Progenitor cell of endocrine pancreas (in vitro differentiated cells): ENCODE measurements around the gene IGSF5. TPM values are rescaled to one million over a fixed set of nuclear protein-coding genes. Genes with fewer than 3 reads are reported as not detected.
"Not testable (repeated sequence)": the region's sequence is repeated elsewhere in the genome, so short reads cannot be mapped to it uniquely, and the experiment has no call there.

ENCODE experiments used
- DNase-seq: peaks from one replicate; pipeline ENCODE4 v3.0.0; 2021; ENCODE audit warnings: low spot score; ENCODE audit not compliant: unreplicated experiment
- H3K27ac Mint-ChIP-seq: 2 replicates; pipeline ENCODE4 v1.8.0; 2021; ENCODE audit warnings: mild to moderate bottlenecking, moderate library complexity, mixed read lengths
- H3K27me3 Mint-ChIP-seq: 2 replicates; pipeline ENCODE4 v1.8.0; 2021; ENCODE audit warnings: mixed read lengths
- H3K36me3 Mint-ChIP-seq: 2 replicates; pipeline ENCODE4 v1.8.0; 2022; ENCODE audit warnings: mixed read lengths; ENCODE audit not compliant: insufficient read depth
- H3K4me1 Mint-ChIP-seq: 2 replicates; pipeline ENCODE4 v1.8.0; 2021; ENCODE audit warnings: low read depth, mixed read lengths
- H3K4me3 Mint-ChIP-seq: 2 replicates; pipeline ENCODE4 v1.8.0; 2021; ENCODE audit warnings: low read depth, mild to moderate bottlenecking, moderate library complexity, mixed read lengths
- H3K9me3 Mint-ChIP-seq: 2 replicates; pipeline ENCODE4 v1.8.0; 2021; ENCODE audit warnings: low read depth, mixed read lengths
- CTCF ChIP-seq: fragments of 200-600 bp; sonication (generic); IDR thresholded peaks from one replicate; pipeline ENCODE4 v1.5.0; 2021; ENCODE audit warnings: antibody characterized with exemption, mild to moderate bottlenecking; ENCODE audit not compliant: unreplicated experiment
- total RNA-seq: library from RNA; stranded (reverse); gene quantifications from 2 replicates; pipeline ENCODE4 v1.2.1, GENCODE V29; 2021

Gene IGSF5
- total RNA-seq, 1 donor from 2014 or later, result 0.22 TPM

GRCh38 chr21:39738566-39738965 is 6.4 kb upstream of the IGSF5 start:
- Mint-ChIP-seq H3K4me3 (no peak overlapping the region), H3K27ac (no peak overlapping the region), H3K4me1 (peaks cover 4% of the 10 kb centered on the region), H3K9me3 (no peaks in the 10 kb centered on the region), H3K36me3 (no peaks in the 10 kb centered on the region), H3K27me3 (no peaks in the 10 kb centered on the region)
- TF ChIP-seq CTCF, result no peak
- no peak for DNase-seq

DNA sequence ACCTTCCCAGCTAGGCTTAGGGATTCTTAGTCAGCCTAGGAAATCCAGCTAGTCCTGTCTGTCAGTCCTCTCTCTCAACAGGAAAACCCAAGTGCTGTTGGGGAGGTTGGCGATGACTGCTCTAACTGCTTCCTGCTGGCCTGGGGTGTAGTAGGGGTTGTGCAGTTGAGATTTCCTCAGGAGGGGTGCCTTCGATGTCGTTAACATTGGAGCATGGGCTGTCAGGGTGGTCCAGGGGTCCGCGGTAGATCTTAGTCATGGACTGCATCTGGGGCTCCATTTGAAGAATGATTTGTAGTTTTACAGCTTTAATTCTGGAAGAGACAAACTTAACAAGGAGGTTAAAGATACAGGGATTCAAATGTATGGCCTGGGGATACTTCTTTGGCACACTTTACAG is 5.5 kb upstream of the IGSF5 start:
- H3K36me3 Mint-ChIP-seq, H3K27me3 Mint-ChIP-seq, H3K4me3 Mint-ChIP-seq, DNase-seq, H3K4me1 Mint-ChIP-seq, H3K27ac Mint-ChIP-seq, H3K9me3 Mint-ChIP-seq: not testable (repeated sequence)

- not testable (repeated sequence) for H3K9me3 Mint-ChIP-seq, DNase-seq, H3K4me1 Mint-ChIP-seq, H3K36me3 Mint-ChIP-seq, H3K27me3 Mint-ChIP-seq, H3K4me3 Mint-ChIP-seq, H3K27ac Mint-ChIP-seq
These were observed 2.4 kb upstream of the IGSF5 start for GRCh38 chr21:39742561-39742960.

GRCh38 chr21:39745332-39745731 is 349 bp downstream of the IGSF5 start:
- DNase-seq, H3K4me1 Mint-ChIP-seq, H3K36me3 Mint-ChIP-seq, H3K27ac Mint-ChIP-seq, H3K9me3 Mint-ChIP-seq, H3K27me3 Mint-ChIP-seq, H3K4me3 Mint-ChIP-seq: not testable (repeated sequence)

DNA sequence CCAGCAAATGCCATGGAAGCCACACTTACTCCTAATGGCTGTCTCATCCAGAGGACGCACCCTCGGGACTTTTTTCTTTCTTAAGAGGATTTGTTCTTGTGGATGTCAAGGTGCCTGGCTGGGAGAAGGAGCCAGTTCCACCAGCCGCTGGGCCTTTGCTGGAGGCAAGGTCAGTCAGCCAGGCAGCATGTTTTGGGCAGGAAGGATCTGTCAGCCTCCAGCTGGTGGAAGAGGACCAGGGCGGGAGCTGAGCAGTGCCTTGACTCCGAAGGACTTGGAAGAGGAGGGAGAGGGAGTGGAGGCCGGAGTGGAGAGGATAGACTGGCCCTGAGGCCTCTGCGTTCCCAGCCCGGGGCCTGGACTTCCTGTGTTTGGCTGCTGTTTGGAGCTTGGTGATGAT is 5.7 kb downstream of the IGSF5 start:
- no peaks in the 10 kb centered on the region for H3K27me3 Mint-ChIP-seq
- H3K4me3 Mint-ChIP-seq, result no peak overlapping the region
- H3K27ac Mint-ChIP-seq, result no peak overlapping the region
- TF ChIP-seq CTCF, result no peak
- peaks cover 13% of the 10 kb centered on the region for H3K9me3 Mint-ChIP-seq
- H3K36me3 Mint-ChIP-seq, result no peaks in the 10 kb centered on the region
- no peaks in the 10 kb centered on the region for H3K4me1 Mint-ChIP-seq
- no peak for DNase-seq

GRCh38 chr21:39754811-39755210 is 9.8 kb downstream of the IGSF5 start:
- H3K9me3 Mint-ChIP-seq, result peaks cover 13% of the 10 kb centered on the region
- H3K27me3 Mint-ChIP-seq, result no peaks in the 10 kb centered on the region
- no peak overlapping the region for H3K27ac Mint-ChIP-seq
- no peak for DNase-seq
- H3K36me3 Mint-ChIP-seq, result no peaks in the 10 kb centered on the region
- H3K4me3 Mint-ChIP-seq, result no peak overlapping the region
- no peak for TF ChIP-seq CTCF
- no peaks in the 10 kb centered on the region for H3K4me1 Mint-ChIP-seq

- no peak for TF ChIP-seq CTCF
- peaks cover 21% of the 10 kb centered on the region for H3K9me3 Mint-ChIP-seq
- no peaks in the 10 kb centered on the region for H3K27me3 Mint-ChIP-seq
- H3K27ac Mint-ChIP-seq, result no peak overlapping the region
- no peak for DNase-seq
- H3K4me3 Mint-ChIP-seq, result no peak overlapping the region
- H3K36me3 Mint-ChIP-seq, result peaks cover 1% of the 10 kb centered on the region
- no peaks in the 10 kb centered on the region for H3K4me1 Mint-ChIP-seq
These were observed 11.3 kb downstream of the IGSF5 start for GRCh38 chr21:39756285-39756684.
